Naive thymus-derived CD8-positive, alpha-beta T cell (primary cell): ENCODE data around the gene IL17C. TPM values are rescaled to one million over a fixed set of nuclear protein-coding genes. Genes with fewer than 3 reads are reported as not detected.
"Not testable (repeated sequence)": the region's sequence is repeated elsewhere in the genome, so short reads cannot be mapped to it uniquely, and the experiment has no call there.

Experiments
- ATAC-seq, 2 donors: fragments of 150-1000 bp; cut with Tn5 transposase in 1 of 2; sonication (Bioruptor Pico), chemical (Tn5 transposase) in 1 of 2; 1 replicate in 1 of 2; 2 replicates in 1 of 2; pipeline ENCODE4 v1.10.0; 2021; ENCODE audit warnings: mild to moderate bottlenecking in 2 of 2, moderate library complexity in 2 of 2
- POLR2A ChIA-PET: fragments of 350-600 bp; sonication (Branson Sonifier 250); formaldehyde crosslinking; loops from one replicate; lab custom pipeline; 2021; ENCODE audit warnings: antibody characterized with exemption; lab: Charles Lee
- DNase-seq, 10 donors: peaks; one replicate each; pipeline versions ENCODE4 v3.0.0 to v3.0.0-alpha.2; 2020 to 2022
- H3K27ac Mint-ChIP-seq, 10 donors: one replicate each; pipeline ENCODE4 v1.8.0; 2020 to 2022; ENCODE audit warnings: mild to moderate bottlenecking in 10 of 10, mixed read lengths in 10 of 10, moderate library complexity in 4 of 10, inconsistent platforms in 1 of 10
- H3K27me3 Mint-ChIP-seq, 5 donors: one replicate each; pipeline ENCODE4 v1.8.0; 2021 to 2022; ENCODE audit warnings: mixed read lengths in 5 of 5
- H3K36me3 Mint-ChIP-seq, 3 donors: one replicate each; pipeline ENCODE4 v1.8.0; 2020 to 2022; ENCODE audit warnings: mixed read lengths in 3 of 3, mild to moderate bottlenecking in 2 of 3, inconsistent platforms in 1 of 3
- H3K4me1 Mint-ChIP-seq, 4 donors: one replicate each; pipeline ENCODE4 v1.8.0; 2021 to 2022; ENCODE audit warnings: mixed read lengths in 4 of 4
- H3K4me3 Mint-ChIP-seq, 10 donors: one replicate each; pipeline ENCODE4 v1.8.0; 2020 to 2022; ENCODE audit warnings: mild to moderate bottlenecking in 10 of 10, mixed read lengths in 10 of 10, moderate library complexity in 6 of 10, inconsistent platforms in 1 of 10
- H3K9me3 Mint-ChIP-seq, 9 donors: one replicate each; pipeline ENCODE4 v1.8.0; 2020 to 2022; ENCODE audit warnings: mixed read lengths in 9 of 9, mild to moderate bottlenecking in 3 of 9, inconsistent platforms in 1 of 9, moderate library complexity in 1 of 9
- polyA plus RNA-seq, 3 donors: library from polyadenylated mRNA; unstranded; fragments of 300-500 nt; fragmentation: Illumina TruSeq; gene quantifications; one replicate each; pipeline ENCODE4 v1.2.3, GENCODE V29; 2021
- total RNA-seq, 8 experiments: library from RNA in 2 of 8; stranded (reverse) in 2 of 8; gene quantifications; one replicate each; pipeline ENCODE4 v1.2.3 and lab custom pipeline; 2021 to 2026

IL17C gene
- total and polyA plus RNA-seq, 5 experiments from 2014 or later: 0.16 to 0.69 (median 0.55) TPM; not detected in 1

GRCh38 chr16:88665570-88665969 is 27.2 kb downstream of the IL17C start:
- DNase-seq: no peak
- H3K4me1 Mint-ChIP-seq: peaks cover 5 to 25% (median 18%) of the 10 kb centered on the region in 4 donors
- peaks cover 0 to 3% (median 3%) of the 10 kb centered on the region in 3 donors for H3K36me3 Mint-ChIP-seq
- no peaks in the 10 kb centered on the region for H3K9me3 Mint-ChIP-seq
- peaks cover 0 to 2% (median 0%) of the 10 kb centered on the region in 5 donors for H3K27me3 Mint-ChIP-seq
- H3K4me3 Mint-ChIP-seq: no peak overlapping the region
- peak overlapping the region in 2 of 10 donors; percentile 43 to 74 for H3K27ac Mint-ChIP-seq
- no peak for ATAC-seq
- POLR2A ChIA-PET: interaction anchor here (2.6 to 3.9 kb wide), 3 partner anchors 16 to 38 kb away, joined by 9 to 67 read pairs (median 15); partner anchors contain the start of genes CTU2, CYBA and RNF166

DNA sequence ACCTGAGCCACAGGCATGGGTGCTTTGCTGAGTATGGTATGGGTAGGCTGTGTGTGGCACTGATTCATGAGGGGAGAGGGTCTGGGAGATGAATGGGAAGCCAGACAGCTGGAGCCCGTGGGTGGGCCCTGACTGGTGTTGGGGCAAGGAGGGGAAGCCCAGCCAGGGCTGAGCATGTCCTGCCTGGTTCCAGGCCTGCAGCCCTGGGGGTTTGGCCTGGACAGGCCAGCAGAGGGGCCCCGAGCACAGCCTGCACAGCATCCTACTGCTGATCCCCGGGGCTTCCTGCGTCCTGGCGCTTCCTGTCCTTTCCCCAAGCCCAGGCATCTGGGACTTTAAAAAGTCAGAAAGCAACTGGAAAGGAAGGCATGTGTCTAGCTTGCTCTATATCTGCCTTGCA is 29.1 kb downstream of the IL17C start:
- peaks cover 0 to 15% (median 7%) of the 10 kb centered on the region in 4 donors for H3K4me1 Mint-ChIP-seq
- POLR2A ChIA-PET: no interaction called here
- ATAC-seq (no peak), DNase-seq (no peak)
- peaks cover 0 to 3% (median 3%) of the 10 kb centered on the region in 3 donors for H3K36me3 Mint-ChIP-seq
- H3K27me3 Mint-ChIP-seq: peaks cover 0 to 2% (median 0%) of the 10 kb centered on the region in 5 donors
- H3K9me3 Mint-ChIP-seq: no peaks in the 10 kb centered on the region
- no peak overlapping the region for H3K4me3 Mint-ChIP-seq
- peak overlapping the region in 2 of 10 donors; percentile 8 to 88 for H3K27ac Mint-ChIP-seq

DNA sequence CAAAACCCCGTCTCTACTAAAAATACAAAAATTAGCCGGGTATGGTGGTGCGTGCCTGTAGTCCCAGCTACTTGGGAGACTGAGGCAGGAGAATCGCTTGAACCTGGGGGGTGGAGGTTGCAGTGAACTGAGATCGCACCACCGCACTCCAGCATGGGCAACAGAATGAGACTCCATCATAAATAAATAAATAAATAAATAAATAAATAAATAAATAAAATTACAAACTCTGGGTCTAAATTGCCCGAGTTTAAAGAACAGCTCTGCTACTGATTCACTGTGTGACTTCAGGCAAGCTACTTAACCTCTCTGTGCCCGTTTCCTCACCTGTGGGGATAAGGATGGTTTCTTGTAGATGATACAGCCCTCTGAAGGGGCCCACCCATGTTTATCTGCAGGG is 31.1 kb downstream of the IL17C start:
- not testable (repeated sequence) for ATAC-seq, H3K9me3 Mint-ChIP-seq, H3K36me3 Mint-ChIP-seq, H3K4me1 Mint-ChIP-seq, DNase-seq, H3K27ac Mint-ChIP-seq, H3K4me3 Mint-ChIP-seq, H3K27me3 Mint-ChIP-seq
- POLR2A ChIA-PET: interaction anchor here (0.7 kb wide), 1 partner anchor 20 kb away, joined by 3 read pairs; no protein-coding TSS in a partner anchor

- ATAC-seq (no peak), DNase-seq (no peak)
- H3K4me1 Mint-ChIP-seq: peaks cover 0 to 5% (median 2%) of the 10 kb centered on the region in 4 donors
- H3K4me3 Mint-ChIP-seq: no peak overlapping the region
- H3K9me3 Mint-ChIP-seq: no peaks in the 10 kb centered on the region
- no peak overlapping the region for H3K27ac Mint-ChIP-seq
- peaks cover 0 to 3% (median 3%) of the 10 kb centered on the region in 3 donors for H3K36me3 Mint-ChIP-seq
- no peaks in the 10 kb centered on the region for H3K27me3 Mint-ChIP-seq
- POLR2A ChIA-PET: interaction anchor here (0.7 to 1.2 kb wide), 4 partner anchors 11 to 619 kb away, joined by 3 read pairs; no protein-coding TSS in a partner anchor
These were observed 31.6 kb downstream of the IL17C start for GRCh38 chr16:88669980-88670379.

DNA sequence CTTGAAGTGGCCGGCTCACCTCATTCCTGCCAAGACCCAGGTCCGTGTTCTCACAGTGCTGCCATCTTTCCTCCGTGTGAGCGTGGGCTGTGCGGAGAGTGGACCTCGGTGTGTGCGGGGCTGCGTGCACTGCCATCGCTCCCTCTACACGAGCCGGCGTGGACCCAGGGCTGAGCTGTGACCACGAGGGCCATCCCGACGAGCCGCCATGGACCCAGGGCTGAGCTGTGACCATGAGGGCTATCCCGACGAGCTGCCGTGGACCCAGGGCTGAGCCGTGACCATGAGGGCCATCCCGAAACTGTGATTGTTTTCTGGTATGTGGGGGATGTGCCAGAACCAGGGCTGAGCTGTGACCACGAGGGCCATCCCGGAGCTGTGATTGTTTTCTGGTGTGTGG is 33.4 kb downstream of the IL17C start:
- H3K36me3 Mint-ChIP-seq: peaks cover 0 to 3% (median 0%) of the 10 kb centered on the region in 3 donors
- H3K27ac Mint-ChIP-seq: no peak overlapping the region
- POLR2A ChIA-PET: interaction anchor here (1.2 to 1.4 kb wide), 2 partner anchors 10 to 13 kb away, joined by 3 to 9 read pairs; no protein-coding TSS in a partner anchor
- H3K4me3 Mint-ChIP-seq: no peak overlapping the region
- H3K27me3 Mint-ChIP-seq: no peaks in the 10 kb centered on the region
- DNase-seq (no peak), ATAC-seq (no peak)
- no peaks in the 10 kb centered on the region for H3K9me3 Mint-ChIP-seq
- no peaks in the 10 kb centered on the region for H3K4me1 Mint-ChIP-seq

DNA sequence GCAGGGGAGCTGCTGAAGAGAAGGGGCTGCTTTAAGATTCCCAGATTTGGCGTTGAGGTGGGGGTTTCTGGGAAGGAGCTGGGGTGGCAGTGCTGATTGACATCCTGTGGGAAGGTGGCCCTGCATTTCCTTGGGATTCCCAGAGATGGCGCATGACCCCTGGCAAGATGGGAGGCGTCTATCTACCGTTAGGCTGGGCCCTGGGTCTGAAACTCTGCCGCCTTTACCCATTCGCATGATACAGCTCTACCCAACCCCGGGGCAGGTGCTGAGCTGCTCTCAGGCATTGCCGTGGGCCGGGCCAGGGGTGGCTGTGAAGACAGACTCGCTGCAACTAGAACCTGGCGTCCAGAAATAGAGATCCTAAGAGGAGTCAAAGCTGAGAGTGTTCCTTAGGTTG is 34.4 kb downstream of the IL17C start:
- no peaks in the 10 kb centered on the region for H3K27me3 Mint-ChIP-seq
- ATAC-seq (no peak), DNase-seq (no peak)
- no peak overlapping the region for H3K4me3 Mint-ChIP-seq
- POLR2A ChIA-PET: interaction anchor here (1.2 kb wide), 1 partner anchor 9 kb away, joined by 9 read pairs; no protein-coding TSS in a partner anchor
- peaks cover 0 to 3% (median 0%) of the 10 kb centered on the region in 3 donors for H3K36me3 Mint-ChIP-seq
- no peaks in the 10 kb centered on the region for H3K4me1 Mint-ChIP-seq
- no peaks in the 10 kb centered on the region for H3K9me3 Mint-ChIP-seq
- no peak overlapping the region for H3K27ac Mint-ChIP-seq

DNA sequence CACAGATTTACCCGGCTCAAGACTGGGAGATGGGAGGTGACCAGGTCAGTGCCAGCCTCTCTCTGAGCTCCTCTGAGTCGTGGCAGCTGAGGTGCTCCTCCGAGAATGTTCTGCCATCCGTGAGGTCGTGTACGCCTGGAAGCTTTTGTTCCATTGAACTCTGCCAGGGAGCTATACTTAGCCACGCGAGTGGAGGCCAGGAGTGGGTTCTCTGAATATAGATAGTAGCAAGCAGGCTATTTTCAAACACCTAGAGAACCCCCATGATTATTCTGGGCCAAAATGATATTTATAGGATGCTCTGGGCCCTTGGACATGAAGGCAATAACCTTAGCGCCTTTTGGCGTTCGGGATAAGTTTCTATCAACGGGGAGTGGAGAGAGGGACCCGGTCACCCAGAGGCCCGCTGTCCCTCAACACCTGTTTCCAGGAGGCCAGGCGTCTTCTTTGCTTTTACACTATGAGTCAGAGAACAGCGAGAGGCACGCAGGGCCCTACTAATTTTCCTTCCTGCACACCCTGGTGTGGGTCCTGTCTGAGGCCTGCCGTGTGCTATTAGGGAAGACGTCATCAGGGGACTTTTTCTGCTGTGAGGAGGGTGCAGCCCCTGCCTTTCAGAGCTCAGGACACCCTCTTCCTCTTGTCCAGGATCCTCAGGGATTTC is 35.5 kb downstream of the IL17C start:
- no peaks in the 10 kb centered on the region for H3K27me3 Mint-ChIP-seq
- POLR2A ChIA-PET: interaction anchor here (0.5 kb wide), 1 partner anchor 85 kb away, joined by 3 read pairs; no protein-coding TSS in a partner anchor
- ATAC-seq (no peak), DNase-seq (no peak)
- peak overlapping the region in 1 of 10 donors; percentile 7 for H3K27ac Mint-ChIP-seq
- no peaks in the 10 kb centered on the region for H3K4me1 Mint-ChIP-seq
- no peaks in the 10 kb centered on the region for H3K9me3 Mint-ChIP-seq
- peaks cover 0 to 4% (median 0%) of the 10 kb centered on the region in 3 donors for H3K36me3 Mint-ChIP-seq
- H3K4me3 Mint-ChIP-seq: no peak overlapping the region

- no peak for ATAC-seq
- peaks cover 2 to 17% (median 11%) of the 10 kb centered on the region in 4 donors for H3K4me1 Mint-ChIP-seq
- no peak overlapping the region for H3K27ac Mint-ChIP-seq
- H3K4me3 Mint-ChIP-seq: no peak overlapping the region
- no peaks in the 10 kb centered on the region for H3K27me3 Mint-ChIP-seq
- POLR2A ChIA-PET: no interaction called here
- DNase-seq: no peak
- peaks cover 0 to 9% (median 4%) of the 10 kb centered on the region in 3 donors for H3K36me3 Mint-ChIP-seq
- H3K9me3 Mint-ChIP-seq: no peaks in the 10 kb centered on the region
These were observed 38.3 kb downstream of the IL17C start for GRCh38 chr16:88676502-88677242.

DNA sequence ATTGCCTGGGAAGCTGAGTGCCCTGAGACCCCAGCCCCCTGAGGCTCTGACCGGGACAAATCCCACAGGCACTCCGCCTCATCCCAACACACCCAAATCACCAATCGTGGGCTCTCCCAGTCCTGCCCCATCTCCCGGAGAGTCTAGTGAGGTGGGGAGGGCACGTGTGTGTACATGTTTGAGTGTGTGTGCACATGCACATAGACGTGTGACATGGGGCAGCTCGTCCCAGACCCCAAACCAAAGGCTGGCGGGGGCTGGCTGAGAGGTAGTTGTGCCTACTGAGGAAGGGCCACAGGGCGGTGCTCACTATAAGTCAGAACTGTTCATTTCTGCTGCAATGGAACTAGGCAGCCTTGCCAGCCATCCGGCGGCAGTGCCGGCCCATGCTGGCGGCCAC is 39.3 kb downstream of the IL17C start:
- POLR2A ChIA-PET: interaction anchor here (0.5 to 0.6 kb wide), 2 partner anchors 799 to 815 kb away, joined by 3 read pairs; no protein-coding TSS in a partner anchor
- H3K4me1 Mint-ChIP-seq: peaks cover 7 to 26% (median 21%) of the 10 kb centered on the region in 4 donors
- DNase-seq (no peak), ATAC-seq (no peak)
- H3K4me3 Mint-ChIP-seq: no peak overlapping the region
- no peaks in the 10 kb centered on the region for H3K27me3 Mint-ChIP-seq
- H3K27ac Mint-ChIP-seq: no peak overlapping the region
- H3K36me3 Mint-ChIP-seq: peaks cover 0 to 9% (median 4%) of the 10 kb centered on the region in 3 donors
- no peaks in the 10 kb centered on the region for H3K9me3 Mint-ChIP-seq

GRCh38 chr16:88678224-88678979 is 40.0 kb downstream of the IL17C start:
- POLR2A ChIA-PET: interaction anchor here (0.5 to 6.0 kb wide), 4 partner anchors 23 to 815 kb away, joined by 3 to 100 read pairs (median 4); no protein-coding TSS in a partner anchor
- H3K27me3 Mint-ChIP-seq: no peaks in the 10 kb centered on the region
- peaks cover 0 to 9% (median 4%) of the 10 kb centered on the region in 3 donors for H3K36me3 Mint-ChIP-seq
- ATAC-seq (no peak), DNase-seq (no peak)
- peak overlapping the region in 1 of 10 donors; percentile 37 for H3K27ac Mint-ChIP-seq
- H3K4me3 Mint-ChIP-seq: no peak overlapping the region
- no peaks in the 10 kb centered on the region for H3K9me3 Mint-ChIP-seq
- peaks cover 7 to 28% (median 24%) of the 10 kb centered on the region in 4 donors for H3K4me1 Mint-ChIP-seq

- DNase-seq: no peak
- Mint-ChIP-seq H3K36me3 (peaks cover 0 to 9% (median 4%) of the 10 kb centered on the region in 3 donors), H3K27me3 (no peaks in the 10 kb centered on the region), H3K27ac (peak overlapping the region in 9 of 10 donors; percentile 63 to 98 (median 95)), H3K4me3 (peak overlapping the region; percentile 48 to 87 (median 78)), H3K4me1 (peaks cover 9 to 48% (median 37%) of the 10 kb centered on the region in 4 donors), H3K9me3 (no peaks in the 10 kb centered on the region)
- ATAC-seq: no peak
- POLR2A ChIA-PET: interaction anchor here (0.5 to 6.0 kb wide), 13 partner anchors 8 to 177 kb away, joined by 3 to 100 read pairs (median 4); partner anchors contain the start of genes TRAPPC2L and ZC3H18
These were observed 42.2 kb downstream of the IL17C start for GRCh38 chr16:88680554-88681083.
